Measurements from ENCODE around the gene NAPB. TPM values are rescaled to one million over a fixed set of nuclear protein-coding genes. Genes with fewer than 3 reads are reported as not detected.

The NAPB gene
- total and polyA plus RNA-seq, 2 of the 8 experiments (the other 6 are each of a cell fraction or from before 2014, with no cell fraction given): 6.2 to 12.3 TPM

GRCh38 chr20:23448167-23448566, 26.9 kb upstream of the NAPB start (continued):
- TF ChIP-seq SIN3A (conservative IDR thresholded peaks at IDR 0.05 in 1 of 2, IDR thresholded peaks at IDR 0.05 in 1 of 2; ENCODE audit: low read depth in 1 of 2, low read length in 2 of 2): no peak
- no peak for TF ChIP-seq ATF2 (IDR thresholded peaks at IDR 0.05; ENCODE audit: low read length)
